ENCODE measurements around the gene CHGA.

- no peak for TF ChIP-seq CTCF (IDR thresholded peaks at IDR 0.05)
- TF ChIP-seq EZH2 (IDR thresholded peaks at IDR 0.05; ENCODE audit: borderline replicate concordance, insufficient read depth, low read depth, low read length, poor library complexity, severe bottlenecking) = no peak
These were observed 47.8 kb upstream of the CHGA start for GRCh38 chr14:92874962-92875661.

Data from B cell (primary cell).